GM23338 (cell line): ENCODE data around the gene RAB21. TPM values are rescaled to one million over a fixed set of nuclear protein-coding genes. Genes with fewer than 3 reads are reported as not detected.

ENCODE experiments used
- ATAC-seq: fragments of 200-7000 bp; cut with Tn5 transposase; 3 replicates; pipeline ENCODE4 v1.9.1; 2020
- DNase-seq: peaks from one replicate; pipeline ENCODE4 v3.0.0-alpha.2; 2015; ENCODE audit warnings: low spot score
- H2AFZ ChIP-seq: fragments of 200-600 bp; sonication (generic); 2 replicates; pipeline ENCODE4 v1.8.0; 2016; ENCODE audit warnings: antibody characterized with exemption, mild to moderate bottlenecking, moderate library complexity
- H3F3A ChIP-seq: fragments of 200-600 bp; sonication (generic); replicated peaks from 2 replicates; pipeline ENCODE4 v1.8.0; 2017; ENCODE audit warnings: antibody characterized with exemption, mixed run types, low read depth
- H3K27ac ChIP-seq: fragments of 200-600 bp; sonication (generic); 2 replicates; pipeline ENCODE4 v1.6.1; 2016; ENCODE audit warnings: low read depth
- H3K27me3 ChIP-seq: fragments of 200-600 bp; sonication (generic); 2 replicates; pipeline ENCODE4 v1.8.0; 2016; ENCODE audit warnings: mild to moderate bottlenecking, mixed run types, moderate library complexity; ENCODE audit not compliant: insufficient read depth
- H3K36me3 ChIP-seq: fragments of 200-600 bp; sonication (generic); 2 replicates; pipeline ENCODE4 v1.8.0; 2016; ENCODE audit warnings: mild to moderate bottlenecking; ENCODE audit not compliant: insufficient read depth
- H3K4me1 ChIP-seq: fragments of 200-600 bp; sonication (generic); 2 replicates; pipeline ENCODE4 v1.8.0; 2016; ENCODE audit warnings: mild to moderate bottlenecking, moderate library complexity; ENCODE audit not compliant: insufficient read depth
- H3K4me2 ChIP-seq: fragments of 200-600 bp; sonication (generic); 2 replicates; pipeline ENCODE4 v1.7.1; 2017; ENCODE audit warnings: mixed run types
- H3K4me3 ChIP-seq: fragments of 200-600 bp; sonication (generic); 2 replicates; pipeline ENCODE4 v1.6.1; 2016; ENCODE audit warnings: mixed run types
- H3K79me2 ChIP-seq: fragments of 200-600 bp; sonication (generic); replicated peaks from 2 replicates; pipeline ENCODE4 v1.8.0; 2017; ENCODE audit warnings: mild to moderate bottlenecking; ENCODE audit not compliant: insufficient read depth
- H3K9me2 ChIP-seq: fragments of 200-600 bp; sonication (generic); 2 replicates; pipeline ENCODE4 v1.8.0; 2017; ENCODE audit not compliant: insufficient read depth
- H4K20me1 ChIP-seq: fragments of 200-600 bp; sonication (generic); replicated peaks from 2 replicates; pipeline ENCODE4 v1.8.0; 2017; ENCODE audit warnings: mild to moderate bottlenecking; ENCODE audit not compliant: insufficient read depth
- H3K27ac Mint-ChIP-seq: 2 replicates; pipeline ENCODE4 v1.8.0; 2020; ENCODE audit warnings: inconsistent platforms, mild to moderate bottlenecking, moderate library complexity, mixed read lengths
- H3K27me3 Mint-ChIP-seq: 3 replicates; pipeline ENCODE4 v1.8.0; 2022; ENCODE audit warnings: low read depth, mild to moderate bottlenecking, moderate library complexity, mixed read lengths, inconsistent platforms; ENCODE audit not compliant: insufficient read depth, poor library complexity
- H3K36me3 Mint-ChIP-seq: 3 replicates; pipeline ENCODE4 v1.8.0; 2021; ENCODE audit warnings: low read depth, mild to moderate bottlenecking, inconsistent platforms, moderate library complexity, mixed read lengths
- H3K4me1 Mint-ChIP-seq: 3 replicates; pipeline ENCODE4 v1.8.0; 2020; ENCODE audit warnings: mild to moderate bottlenecking, inconsistent platforms, mixed read lengths
- H3K4me3 Mint-ChIP-seq: 3 replicates; pipeline ENCODE4 v1.8.0; 2021; ENCODE audit warnings: moderate library complexity, mild to moderate bottlenecking, inconsistent platforms, mixed read lengths
- H3K9me3 Mint-ChIP-seq: 3 replicates; pipeline ENCODE4 v1.8.0; 2020; ENCODE audit warnings: moderate library complexity, mild to moderate bottlenecking, inconsistent platforms, mixed read lengths
- CREB1 ChIP-seq: fragments of 250-450 bp; sonication (Bioruptor Pico); IDR thresholded peaks from 2 replicates; pipeline ENCODE4 v1.5.0; 2020; ENCODE audit warnings: low read depth, mild to moderate bottlenecking, moderate library complexity
- CTCF ChIP-seq, 2 experiments: fragments of 200-600 bp in 1 of 2; sonication (generic) in 1 of 2; conservative IDR thresholded peaks; 2 replicates each; pipeline versions ENCODE4 v1.5.1 to v1.6.1; 2016 to 2017; ENCODE audit warnings: antibody characterized with exemption in 2 of 2, low read depth in 2 of 2, mild to moderate bottlenecking in 2 of 2, moderate library complexity in 1 of 2
- ETS1 ChIP-seq: IDR thresholded peaks from 2 replicates; pipeline ENCODE4 v1.6.1; 2016; ENCODE audit warnings: antibody characterized with exemption
- EZH2 ChIP-seq: fragments of 200-600 bp; sonication (generic); IDR thresholded peaks from one replicate; pipeline ENCODE4 v1.8.0; 2017; ENCODE audit warnings: antibody characterized with exemption, mild to moderate bottlenecking, low read depth; ENCODE audit not compliant: unreplicated experiment
- EZH2phosphoT487 ChIP-seq: fragments of 200-600 bp; sonication (generic); IDR thresholded peaks from one replicate; pipeline ENCODE4 v1.8.1; 2018; ENCODE audit warnings: antibody characterized with exemption; ENCODE audit not compliant: unreplicated experiment
- JUNB ChIP-seq: IDR thresholded peaks from one replicate; pipeline ENCODE4 v1.6.1; 2016; ENCODE audit warnings: antibody characterized with exemption; ENCODE audit not compliant: unreplicated experiment
- NANOG ChIP-seq: IDR thresholded peaks from 2 replicates; pipeline ENCODE4 v1.6.1; 2016; ENCODE audit warnings: antibody characterized with exemption, borderline replicate concordance
- POLR2AphosphoS5 ChIP-seq: IDR thresholded peaks from 2 replicates; pipeline ENCODE4 v1.6.1; 2016; ENCODE audit warnings: antibody characterized with exemption, low read depth
- STAT1 ChIP-seq: IDR thresholded peaks from one replicate; pipeline ENCODE4 v1.6.1; 2016; ENCODE audit warnings: antibody characterized with exemption; ENCODE audit not compliant: unreplicated experiment
- ZNF114 ChIP-seq: fragments of 250-450 bp; sonication (Bioruptor Pico); IDR thresholded peaks from 2 replicates; pipeline ENCODE4 v1.5.0; 2020; ENCODE audit warnings: mild to moderate bottlenecking, moderate library complexity
- ZNF331 ChIP-seq: fragments of 250-450 bp; sonication (Bioruptor Pico); IDR thresholded peaks from 2 replicates; pipeline ENCODE4 v1.5.0; 2020; ENCODE audit warnings: low read depth, mild to moderate bottlenecking, moderate library complexity
- ZNF462 ChIP-seq: fragments of 250-450 bp; sonication (Bioruptor Pico); IDR thresholded peaks from 2 replicates; pipeline ENCODE4 v1.5.0; 2020; ENCODE audit warnings: mild to moderate bottlenecking, moderate library complexity
- polyA plus RNA-seq: library from polyadenylated mRNA; unstranded; fragments of >200 nt; fragmentation: Nextera tagmentation; extraction: Ambion mirVana; gene quantifications from 2 replicates; pipeline ENCODE4 v1.2.1, GENCODE V29; 2016
- total RNA-seq: library from RNA; depleted of rRNA; stranded (reverse); fragments of >200 nt; shearing (Covaris generic); gene quantifications from 2 replicates; pipeline ENCODE4 v1.2.3, GENCODE V29; 2014
- TF ChIP-seq, protein P1 (sequence below): IDR thresholded peaks from one replicate; pipeline ENCODE4 v1.6.1; 2018; ENCODE audit warnings: antibody characterized with exemption; ENCODE audit not compliant: unreplicated experiment

The RAB21 gene
- total and polyA plus RNA-seq, 2 experiments from 2014 or later = 9.8 to 27.2 TPM

DNA sequence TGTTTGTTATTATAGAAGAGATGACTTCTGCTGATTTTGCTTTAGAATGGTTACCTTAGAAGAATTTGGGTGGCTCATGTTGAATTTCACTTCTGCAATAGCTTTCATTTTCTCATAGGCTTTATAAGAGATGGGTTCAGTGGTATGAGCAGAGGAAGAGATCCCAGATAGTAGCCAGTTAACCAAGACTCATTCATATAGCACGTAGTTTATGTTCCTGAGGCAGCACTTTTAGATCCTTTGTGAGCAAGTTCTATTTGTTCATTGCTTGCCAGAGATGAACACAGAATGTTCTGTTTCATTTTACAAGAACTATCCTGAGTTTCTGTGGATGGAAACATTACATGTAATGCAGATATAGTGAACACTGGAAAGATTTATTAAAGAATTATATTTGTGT is 32.2 kb downstream of the RAB21 start (continued):
- TF ChIP-seq EZH2 (no peak), ZNF114 (CRISPR knock-in tag) (no peak), NANOG (no peak)

DNA sequence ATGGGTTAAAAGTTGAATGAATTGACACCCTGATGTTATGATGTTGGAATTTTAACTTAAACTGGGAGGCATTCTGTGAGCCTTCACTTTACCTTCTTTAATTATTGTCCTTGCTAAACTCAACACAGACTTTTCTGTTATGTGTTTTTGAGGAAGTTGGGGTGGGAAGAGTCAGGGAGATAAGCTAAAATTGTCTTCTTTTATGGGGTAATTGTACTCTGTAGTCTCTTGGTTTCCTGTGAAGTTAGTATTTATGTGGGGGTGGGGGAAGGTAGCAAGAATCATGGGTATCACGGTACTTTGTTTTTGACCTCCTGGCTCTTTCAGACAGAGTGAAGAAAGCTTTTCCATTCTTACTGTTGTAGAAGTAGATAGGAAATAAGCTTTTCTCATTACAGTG is 32.9 kb downstream of the RAB21 start:
- Mint-ChIP-seq H3K27ac (no peak overlapping the region; the same call in 1 of the 2 replicates), H3K36me3 (peaks cover 23% of the 10 kb centered on the region)

More for the DNA sequence above, 32.9 kb downstream of the RAB21 start:
- no peak for DNase-seq
- TF ChIP-seq ZNF462 (CRISPR knock-in tag) = no peak
- TF ChIP-seq ZNF331 (CRISPR knock-in tag) = no peak
- no peak for TF ChIP-seq STAT1
- no peak for TF ChIP-seq ZNF114 (CRISPR knock-in tag)
- TF ChIP-seq EZH2 = no peak
- no peak for TF ChIP-seq CREB1 (CRISPR knock-in tag)
- no peak for TF ChIP-seq EZH2phosphoT487
- TF ChIP-seq NANOG = no peak
- no peak for TF ChIP-seq POLR2AphosphoS5
- TF ChIP-seq CTCF (conservative IDR thresholded peaks at IDR 0.05; ENCODE audit: low read depth in 2 of 2) = no peak
- TF ChIP-seq, protein P1, sequence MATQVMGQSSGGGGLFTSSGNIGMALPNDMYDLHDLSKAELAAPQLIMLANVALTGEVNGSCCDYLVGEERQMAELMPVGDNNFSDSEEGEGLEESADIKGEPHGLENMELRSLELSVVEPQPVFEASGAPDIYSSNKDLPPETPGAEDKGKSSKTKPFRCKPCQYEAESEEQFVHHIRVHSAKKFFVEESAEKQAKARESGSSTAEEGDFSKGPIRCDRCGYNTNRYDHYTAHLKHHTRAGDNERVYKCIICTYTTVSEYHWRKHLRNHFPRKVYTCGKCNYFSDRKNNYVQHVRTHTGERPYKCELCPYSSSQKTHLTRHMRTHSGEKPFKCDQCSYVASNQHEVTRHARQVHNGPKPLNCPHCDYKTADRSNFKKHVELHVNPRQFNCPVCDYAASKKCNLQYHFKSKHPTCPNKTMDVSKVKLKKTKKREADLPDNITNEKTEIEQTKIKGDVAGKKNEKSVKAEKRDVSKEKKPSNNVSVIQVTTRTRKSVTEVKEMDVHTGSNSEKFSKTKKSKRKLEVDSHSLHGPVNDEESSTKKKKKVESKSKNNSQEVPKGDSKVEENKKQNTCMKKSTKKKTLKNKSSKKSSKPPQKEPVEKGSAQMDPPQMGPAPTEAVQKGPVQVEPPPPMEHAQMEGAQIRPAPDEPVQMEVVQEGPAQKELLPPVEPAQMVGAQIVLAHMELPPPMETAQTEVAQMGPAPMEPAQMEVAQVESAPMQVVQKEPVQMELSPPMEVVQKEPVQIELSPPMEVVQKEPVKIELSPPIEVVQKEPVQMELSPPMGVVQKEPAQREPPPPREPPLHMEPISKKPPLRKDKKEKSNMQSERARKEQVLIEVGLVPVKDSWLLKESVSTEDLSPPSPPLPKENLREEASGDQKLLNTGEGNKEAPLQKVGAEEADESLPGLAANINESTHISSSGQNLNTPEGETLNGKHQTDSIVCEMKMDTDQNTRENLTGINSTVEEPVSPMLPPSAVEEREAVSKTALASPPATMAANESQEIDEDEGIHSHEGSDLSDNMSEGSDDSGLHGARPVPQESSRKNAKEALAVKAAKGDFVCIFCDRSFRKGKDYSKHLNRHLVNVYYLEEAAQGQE = no peak
- TF ChIP-seq ETS1 = no peak
- TF ChIP-seq JUNB = no peak
- no peaks in the 10 kb centered on the region; the same call in 1 of the 2 replicates for H3K79me2 ChIP-seq
- no peak overlapping the region for H3K4me3 Mint-ChIP-seq
- no peak for ATAC-seq
- no peak overlapping the region for H3K4me3 ChIP-seq
- H3K4me1 ChIP-seq = no peaks in the 10 kb centered on the region
- H3K4me2 ChIP-seq = no peak overlapping the region
- no peak overlapping the region for H3K27ac ChIP-seq
- H3K36me3 ChIP-seq = peaks cover 10% of the 10 kb centered on the region; the same call in 1 of the 2 replicates
- H2AFZ ChIP-seq = no peak overlapping the region
- H3K9me3 Mint-ChIP-seq = no peaks in the 10 kb centered on the region
- H3K27me3 Mint-ChIP-seq = no peaks in the 10 kb centered on the region
- H3F3A ChIP-seq = no peaks in the 10 kb centered on the region
- no peaks in the 10 kb centered on the region for H3K27me3 ChIP-seq
- H3K4me1 Mint-ChIP-seq = no peaks in the 10 kb centered on the region; the same call in 2 of the 3 replicates
- no peaks in the 10 kb centered on the region for H3K9me2 ChIP-seq
- H4K20me1 ChIP-seq = no peaks in the 10 kb centered on the region
